K562 (cell line): ENCODE results near the gene ANKS4B. TPM values are rescaled to one million over a fixed set of nuclear protein-coding genes. Genes with fewer than 3 reads are reported as not detected.

Experiments used
- ASH1L ChIP-seq: fragments of 450-650 bp; IDR thresholded peaks from 2 replicates; pipeline ENCODE4 v1.6.1; 2018; ENCODE audit warnings: borderline replicate concordance, mild to moderate bottlenecking, low read depth; ENCODE audit not compliant: partially characterized antibody
- BCL6 ChIP-seq: fragments of 250-450 bp; sonication (Bioruptor Pico); IDR thresholded peaks from 2 replicates; pipeline ENCODE4 v1.4.0; 2020
- BRD9 ChIP-seq: fragments of 450-650 bp; IDR thresholded peaks from 2 replicates; pipeline ENCODE4 v1.6.1; 2018; ENCODE audit warnings: low read depth; ENCODE audit not compliant: partially characterized antibody
- CHD7 ChIP-seq: fragments of 200-600 bp; sonication (generic); IDR thresholded peaks from one replicate; pipeline ENCODE4 v1.6.1; 2012; ENCODE audit warnings: mild to moderate bottlenecking, low read depth, low read length, inconsistent platforms
- DIDO1 ChIP-seq: fragments of 450-650 bp; IDR thresholded peaks from 2 replicates; pipeline ENCODE4 v1.6.1; 2016; ENCODE audit warnings: low read depth, missing biosample characterization, missing genetic modification characterization
- ESRRB ChIP-seq: fragments of 250-450 bp; sonication (Bioruptor Pico); IDR thresholded peaks from 2 replicates; pipeline ENCODE4 v1.5.0; 2020; ENCODE audit warnings: mild to moderate bottlenecking, moderate library complexity, borderline replicate concordance
- HIVEP1 ChIP-seq: fragments of 250-450 bp; sonication (Bioruptor Pico); IDR thresholded peaks from 2 replicates; pipeline ENCODE4 v1.4.0; 2020; ENCODE audit warnings: mild to moderate bottlenecking
- LEF1 ChIP-seq: fragments of 450-650 bp; IDR thresholded peaks from 2 replicates; pipeline ENCODE4 v1.6.1; 2016; ENCODE audit warnings: mild to moderate bottlenecking
- MCM3 ChIP-seq: fragments of 450-650 bp; IDR thresholded peaks from 2 replicates; pipeline ENCODE4 v1.6.1; 2016
- RAD51 ChIP-seq: fragments of 450-650 bp; IDR thresholded peaks from 2 replicates; pipeline ENCODE4 v1.7.1; 2016; ENCODE audit warnings: low read depth, mild to moderate bottlenecking, borderline replicate concordance
- RBM22 ChIP-seq: fragments of 200-400 bp; formaldehyde crosslinking; IDR thresholded peaks from 2 replicates; pipeline ENCODE4 v1.6.1; 2018; ENCODE audit warnings: low read length, low read depth; ENCODE audit not compliant: poor library complexity, severe bottlenecking
- SAP30 ChIP-seq: fragments of 200-600 bp; sonication (generic); IDR thresholded peaks from 2 replicates; pipeline ENCODE4 v1.6.1; 2012; ENCODE audit warnings: borderline replicate concordance, low read depth, mild to moderate bottlenecking, moderate library complexity, low read length, control low read depth, inconsistent platforms; ENCODE audit not compliant: insufficient read depth, poor library complexity, severe bottlenecking
- THRAP3 ChIP-seq: fragments of 450-650 bp; IDR thresholded peaks from 2 replicates; pipeline ENCODE4 v1.6.1; 2016; ENCODE audit warnings: mild to moderate bottlenecking, inconsistent platforms, borderline replicate concordance
- U2AF1 ChIP-seq: fragments of 200-400 bp; formaldehyde crosslinking; optimal IDR thresholded peaks from 2 replicates; pipeline ENCODE3; 2017; ENCODE audit warnings: mild to moderate bottlenecking, low read depth, low read length, moderate library complexity
- ZNF311 ChIP-seq: fragments of 250-450 bp; sonication (Bioruptor Pico); IDR thresholded peaks from 2 replicates; pipeline ENCODE4 v1.4.0; 2020; ENCODE audit warnings: mild to moderate bottlenecking, moderate library complexity
- ZNF444 ChIP-seq: fragments of 250-450 bp; sonication (Bioruptor Pico); IDR thresholded peaks from 2 replicates; pipeline ENCODE4 v1.4.0; 2020; ENCODE audit warnings: mild to moderate bottlenecking, moderate library complexity
- ZNF551 ChIP-seq: fragments of 250-450 bp; sonication (Bioruptor Pico); IDR thresholded peaks from 2 replicates; pipeline ENCODE4 v1.5.0; 2021; ENCODE audit warnings: mild to moderate bottlenecking, moderate library complexity
- ZNF717 ChIP-seq: fragments of 250-450 bp; sonication (Bioruptor Pico); IDR thresholded peaks from 2 replicates; pipeline ENCODE4 v1.5.0; 2021
- polyA plus RNA-seq, 8 experiments: library from polyadenylated mRNA; depleted of rRNA in 4 of 8; stranded (reverse) in 5 of 8; unstranded in 3 of 8; fragments of >200 nt; fragmentation: Nextera tagmentation in 2 of 8; fragmentation: Illumina TruSeq in 1 of 8; extraction: Ambion mirVana in 2 of 8; extraction: Trizol in 1 of 8; gene quantifications; 2 replicates each; pipeline versions ENCODE4 v1.2.1 to v1.2.3, GENCODE V29; 2011 to 2014; ENCODE audit warnings: inconsistent platforms in 1 of 8, missing spikeins in 1 of 8
- total RNA-seq, 7 experiments: library from RNA; depleted of rRNA in 6 of 7; stranded (reverse); fragments of >200 nt in 6 of 7; fragmentation: Illumina TruSeq in 2 of 7; extraction: Trizol in 2 of 7; gene quantifications; 2 replicates each; pipeline versions ENCODE4 v1.2.1 to v1.2.3, GENCODE V29; 2011 to 2021; ENCODE audit warnings: low replicate concordance in 1 of 7

ANKS4B gene
- total and polyA plus RNA-seq, 9 of the 15 experiments (the other 6 are each of a cell fraction or from before 2014, with no cell fraction given), result not detected

- peak; percentile 45 for TF ChIP-seq BRD9
- no peak for TF ChIP-seq ZNF311
- no peak for TF ChIP-seq DIDO1
- TF ChIP-seq THRAP3, result no peak
- TF ChIP-seq ZNF444 (CRISPR knock-in tag), result no peak
- peak; percentile 73 for TF ChIP-seq ASH1L
- TF ChIP-seq RAD51, result no peak
- TF ChIP-seq SAP30, result peak; percentile 92
- TF ChIP-seq RBM22, result no peak
- TF ChIP-seq HIVEP1, result no peak
- TF ChIP-seq LEF1, result peak; percentile 35; the same call in 1 of the 2 replicates
- TF ChIP-seq MCM3, result no peak
- TF ChIP-seq U2AF1, result no peak
- no peak for TF ChIP-seq ZNF717
- TF ChIP-seq BCL6, result no peak
- no peak for TF ChIP-seq ESRRB (CRISPR knock-in tag)
- no peak for TF ChIP-seq ZNF551
- no peak for TF ChIP-seq CHD7
Measured at GRCh38 chr16:21300309-21301167, 67.0 kb downstream of the ANKS4B start (continued).
